NCI-H1930 (cell line): ENCODE measurements around the gene RUBCNL.
"Not testable (repeated sequence)": the region's sequence is repeated elsewhere in the genome, so short reads cannot be mapped to it uniquely, and the experiment has no call there.

Source experiments
- DNase-seq, 2 experiments: peaks; one replicate each; lab custom pipeline; 2025; lab: John Stamatoyannopoulos, UW

RUBCNL gene, protein sequence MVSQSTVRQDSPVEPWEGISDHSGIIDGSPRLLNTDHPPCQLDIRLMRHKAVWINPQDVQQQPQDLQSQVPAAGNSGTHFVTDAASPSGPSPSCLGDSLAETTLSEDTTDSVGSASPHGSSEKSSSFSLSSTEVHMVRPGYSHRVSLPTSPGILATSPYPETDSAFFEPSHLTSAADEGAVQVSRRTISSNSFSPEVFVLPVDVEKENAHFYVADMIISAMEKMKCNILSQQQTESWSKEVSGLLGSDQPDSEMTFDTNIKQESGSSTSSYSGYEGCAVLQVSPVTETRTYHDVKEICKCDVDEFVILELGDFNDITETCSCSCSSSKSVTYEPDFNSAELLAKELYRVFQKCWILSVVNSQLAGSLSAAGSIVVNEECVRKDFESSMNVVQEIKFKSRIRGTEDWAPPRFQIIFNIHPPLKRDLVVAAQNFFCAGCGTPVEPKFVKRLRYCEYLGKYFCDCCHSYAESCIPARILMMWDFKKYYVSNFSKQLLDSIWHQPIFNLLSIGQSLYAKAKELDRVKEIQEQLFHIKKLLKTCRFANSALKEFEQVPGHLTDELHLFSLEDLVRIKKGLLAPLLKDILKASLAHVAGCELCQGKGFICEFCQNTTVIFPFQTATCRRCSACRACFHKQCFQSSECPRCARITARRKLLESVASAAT

DNA sequence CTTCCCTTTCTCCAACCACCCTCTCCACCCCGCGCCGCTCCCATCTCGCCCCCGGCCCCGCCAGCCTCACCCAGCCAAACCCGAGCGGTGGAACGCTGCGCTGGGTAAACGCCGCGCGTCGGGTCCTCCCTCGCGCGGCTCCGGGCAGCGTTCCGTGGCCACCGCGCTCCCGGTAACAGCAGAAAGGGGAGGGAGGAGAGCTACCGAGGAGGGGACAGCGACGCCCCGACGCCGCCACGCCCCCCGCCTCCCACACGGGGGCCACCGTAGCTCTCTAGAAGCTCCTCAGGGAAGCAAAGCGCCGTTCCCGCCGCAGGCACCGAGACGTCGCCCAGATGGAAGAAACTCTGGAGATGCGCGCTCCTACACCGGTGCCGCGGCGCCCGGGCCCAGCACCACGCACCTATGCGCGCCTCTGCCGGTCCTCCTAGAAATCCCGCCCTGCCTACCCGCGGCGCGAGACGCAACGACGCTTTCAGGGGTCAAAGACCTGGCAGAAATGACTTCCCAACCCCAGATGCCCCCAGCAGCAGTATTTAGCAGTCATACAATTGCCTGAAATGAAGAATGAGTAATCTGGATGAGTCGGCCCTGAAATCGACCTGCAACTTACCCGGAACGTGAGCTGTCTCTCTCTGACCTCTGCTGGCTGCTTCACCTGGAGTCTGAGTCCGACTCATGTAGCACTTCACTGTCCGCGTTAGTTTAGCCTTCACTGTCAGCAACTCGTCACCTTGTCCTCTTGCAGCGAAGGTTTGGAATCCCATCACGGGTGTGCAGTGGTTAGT, at the start of gene RUBCNL:
TSS of gene RUBCNL (minus strand) at position 189 of the 788 bp plus-strand sequence. CDS start 14,777 bp downstream, outside the sequence.
- peak; percentile 14 to 32 for DNase-seq

DNA sequence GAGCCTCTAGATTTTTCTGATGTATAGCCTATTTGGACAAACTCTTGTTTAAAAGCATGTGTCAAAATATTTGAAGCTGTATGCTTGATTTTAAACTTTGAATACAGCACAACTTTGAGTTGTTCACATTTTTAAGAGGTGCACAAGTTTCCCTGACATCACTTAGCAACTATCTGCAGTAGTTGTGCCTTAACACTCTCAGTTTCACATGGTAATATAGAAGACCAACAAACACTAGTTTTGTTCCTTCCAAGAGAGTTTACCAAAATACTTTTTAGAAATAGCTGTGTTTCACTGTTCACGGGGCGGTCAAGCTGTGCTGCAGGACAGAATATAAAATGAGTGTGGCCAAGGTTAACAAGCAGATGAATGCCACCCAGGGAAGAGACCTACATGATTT, 42.5 kb upstream of the RUBCNL start:
- DNase-seq, result not testable (repeated sequence)

DNA sequence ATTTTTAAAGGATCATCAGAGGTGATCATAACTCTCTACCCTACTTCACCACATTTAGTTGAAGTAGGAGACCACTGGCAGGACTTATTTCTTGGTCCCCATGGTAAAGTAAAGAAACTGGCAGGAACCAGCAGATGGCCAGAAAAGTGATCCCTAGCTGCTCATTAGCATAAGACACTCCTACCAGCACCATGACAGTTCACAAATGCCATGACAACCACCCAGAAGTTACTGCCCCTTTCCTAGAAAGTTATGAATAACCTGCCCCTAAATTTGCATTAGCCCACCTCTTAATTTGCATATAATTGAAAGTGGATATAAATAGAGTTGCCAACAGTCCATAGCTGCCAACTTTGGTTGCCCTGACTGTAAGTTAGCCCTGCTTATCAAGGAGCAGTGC, 18.4 kb upstream of the RUBCNL start:
- DNase-seq, result no peak

DNA sequence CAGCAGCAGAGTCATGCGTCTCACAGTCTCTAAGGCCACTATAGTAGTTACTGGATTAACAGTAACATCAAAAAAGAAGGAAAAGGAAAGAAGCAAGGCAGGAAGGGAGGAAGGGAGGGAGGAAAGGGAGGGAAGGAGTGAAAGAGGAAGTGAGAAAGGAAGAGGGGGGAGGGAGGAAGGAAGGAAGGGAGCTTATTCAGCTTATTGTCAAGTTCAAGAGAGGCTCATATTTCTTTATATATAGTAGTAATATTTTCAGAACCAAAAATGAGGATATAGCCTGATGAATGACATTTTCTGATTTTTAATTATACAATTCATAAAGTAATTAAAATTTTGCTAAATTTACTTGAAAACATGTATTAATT, 17.7 kb upstream of the RUBCNL start:
- DNase-seq, result no peak

DNA sequence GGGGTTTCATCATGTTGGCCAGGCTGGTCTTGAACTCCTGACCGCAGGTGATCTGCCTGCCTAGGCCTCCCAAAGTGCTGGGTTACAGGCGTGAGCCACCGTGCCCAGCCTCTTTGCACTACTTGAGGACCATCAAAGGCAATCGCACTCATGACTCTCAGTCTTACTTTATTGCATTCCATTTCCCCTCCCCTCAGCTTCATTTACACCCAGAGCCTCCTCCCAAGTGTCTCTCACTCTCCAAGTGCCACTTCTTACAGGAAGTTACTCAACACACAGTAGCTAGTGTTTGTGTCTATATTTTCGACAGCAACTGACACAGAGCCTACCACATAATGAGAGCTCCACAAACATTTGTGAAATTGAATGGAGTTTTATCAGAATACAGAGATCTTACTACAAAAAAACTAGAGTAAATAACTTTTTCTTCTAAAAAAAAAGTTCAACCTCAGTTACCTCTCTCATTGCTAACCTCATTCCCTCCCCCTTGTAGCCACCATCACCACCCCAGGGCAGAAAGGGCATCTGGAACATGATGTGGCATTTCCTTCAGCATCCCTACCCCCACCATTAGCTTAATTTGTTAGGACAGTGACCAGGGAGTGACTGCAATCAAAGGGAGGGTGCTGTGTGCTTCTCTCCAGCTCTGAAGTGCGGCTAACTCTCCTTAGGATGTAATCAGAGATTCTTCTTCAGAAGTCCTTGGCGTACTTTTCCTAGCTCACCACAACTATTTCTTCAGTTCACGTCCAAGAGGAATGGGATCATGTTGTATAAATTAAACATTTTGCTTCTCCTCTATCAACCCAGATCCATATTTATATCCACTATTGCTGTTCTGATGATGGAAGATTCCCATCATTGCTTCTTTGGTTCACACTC, 17.0 kb upstream of the RUBCNL start:
- DNase-seq, result no peak

DNA sequence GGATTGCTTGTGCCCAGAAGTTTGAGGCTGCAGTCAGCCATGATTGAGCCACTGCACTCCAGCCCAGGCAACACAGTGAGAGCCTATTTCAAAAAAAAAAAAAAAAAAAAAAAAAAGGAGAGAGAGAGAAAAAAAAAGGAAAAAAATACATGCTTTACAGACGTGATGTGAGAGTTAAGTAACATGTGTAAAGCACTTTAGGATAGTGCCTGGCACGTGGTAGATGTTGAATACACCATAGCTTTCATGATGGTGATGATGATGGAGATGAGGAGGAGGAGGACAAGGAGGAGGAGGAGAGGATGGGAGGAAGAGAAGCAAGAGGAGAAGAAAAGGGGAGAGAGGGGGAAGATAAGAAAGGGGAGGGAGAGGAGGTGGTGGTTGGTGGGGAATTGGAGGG, 15.1 kb upstream of the RUBCNL start:
- no peak for DNase-seq

DNA sequence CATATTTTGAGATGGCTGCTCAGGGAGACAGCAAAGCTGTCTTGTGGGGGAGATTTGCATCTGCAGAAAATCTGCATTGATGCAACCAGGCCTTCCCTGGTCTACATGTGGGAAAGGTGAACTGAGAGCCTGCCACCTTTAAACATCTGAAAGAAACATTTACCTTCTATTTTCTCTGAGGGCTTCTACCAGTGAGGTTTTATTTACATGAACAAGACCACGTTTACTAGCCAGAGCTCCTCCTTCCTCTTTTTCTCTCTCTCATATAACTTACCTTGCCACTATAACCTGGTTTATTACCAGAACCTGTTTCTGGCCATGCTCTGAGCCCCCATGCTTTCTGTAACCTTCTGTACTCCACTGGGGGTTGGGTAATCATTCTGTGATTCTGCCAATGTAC, 14.4 kb upstream of the RUBCNL start:
- no peak for DNase-seq

DNA sequence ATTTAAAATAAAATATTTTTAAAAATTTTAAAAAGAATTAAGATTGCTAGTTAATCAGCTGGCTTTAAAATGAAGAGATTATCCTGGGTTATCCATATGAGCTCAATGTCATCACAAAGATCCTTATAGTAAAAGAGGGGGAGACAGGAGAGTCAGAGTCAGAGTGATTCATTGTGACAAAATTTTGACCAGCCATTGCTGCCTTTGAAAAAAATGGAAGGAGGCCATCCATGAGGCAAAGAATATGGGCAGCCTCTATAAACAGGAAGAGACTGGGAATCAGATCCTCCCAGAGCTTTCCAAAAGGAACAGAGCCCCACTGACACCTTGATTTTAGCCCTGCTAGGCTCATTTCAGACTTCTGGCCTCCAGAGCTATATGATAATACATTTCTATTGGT, 9.3 kb upstream of the RUBCNL start:
- DNase-seq, result no peak

DNA sequence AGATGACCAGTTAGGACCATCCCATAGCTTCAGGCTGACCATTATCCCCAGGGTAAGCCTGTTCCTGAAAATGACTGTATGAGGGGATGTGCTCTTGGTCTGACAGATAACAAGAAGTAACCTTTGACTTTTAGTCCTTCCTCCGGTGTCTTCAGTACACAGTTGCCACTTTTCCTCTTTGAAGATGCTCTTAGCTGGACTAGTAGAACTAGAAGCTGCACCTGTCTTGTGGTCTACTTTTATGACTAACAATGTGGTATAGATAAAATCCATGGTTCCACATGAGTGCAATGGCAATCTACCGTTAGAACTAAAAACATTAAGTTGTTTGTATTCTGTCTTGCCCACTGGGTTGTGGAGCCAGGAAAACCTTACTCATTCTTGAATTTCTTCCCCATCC, 5.9 kb upstream of the RUBCNL start:
- no peak for DNase-seq

DNA sequence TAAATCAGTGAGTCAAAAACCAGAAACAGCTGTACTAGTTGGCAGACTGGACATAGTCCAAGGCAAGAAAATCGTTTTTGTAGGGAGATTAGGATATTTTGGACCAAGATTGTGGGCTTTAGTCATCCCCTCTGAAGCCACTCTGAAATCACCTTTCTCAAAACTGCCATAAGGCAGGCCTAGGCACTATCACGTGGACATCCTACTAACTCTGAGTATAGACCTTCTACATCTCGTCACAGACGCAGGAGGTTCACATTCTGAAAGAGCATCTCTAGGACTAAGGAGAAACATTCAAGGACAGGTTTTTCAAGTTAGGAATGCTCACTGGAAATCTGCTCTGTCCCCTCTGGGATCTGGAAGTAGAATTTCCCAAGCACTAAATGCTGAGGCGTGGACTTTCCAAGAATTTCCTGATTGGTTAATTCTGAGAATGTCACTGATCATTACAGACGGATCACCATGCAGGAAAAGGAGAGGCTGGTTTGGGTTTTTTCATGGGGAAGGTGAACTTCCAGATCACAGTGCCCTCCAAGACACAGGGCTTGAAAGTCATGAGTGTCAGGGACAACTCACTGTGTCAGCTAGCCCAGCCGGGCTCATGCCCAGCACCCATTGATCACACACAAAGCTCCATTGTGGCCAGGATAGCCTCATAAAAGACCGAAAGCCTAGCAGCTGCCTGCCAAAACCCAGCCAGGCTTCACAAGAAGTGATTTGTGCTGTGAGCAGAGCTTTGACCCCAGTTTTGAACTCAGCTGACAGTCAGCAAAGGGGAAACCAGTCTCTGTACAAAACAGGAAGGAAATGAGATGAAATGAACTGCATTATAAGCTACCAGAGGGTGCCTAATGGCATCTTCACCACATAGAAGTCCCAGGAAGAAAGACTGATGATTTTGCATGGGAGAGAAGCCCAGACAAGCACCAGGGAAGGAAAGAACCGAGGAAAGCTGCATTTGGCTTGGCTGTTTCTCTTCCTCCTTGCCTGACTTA, 2.7 kb upstream of the RUBCNL start:
- DNase-seq, result no peak

DNA sequence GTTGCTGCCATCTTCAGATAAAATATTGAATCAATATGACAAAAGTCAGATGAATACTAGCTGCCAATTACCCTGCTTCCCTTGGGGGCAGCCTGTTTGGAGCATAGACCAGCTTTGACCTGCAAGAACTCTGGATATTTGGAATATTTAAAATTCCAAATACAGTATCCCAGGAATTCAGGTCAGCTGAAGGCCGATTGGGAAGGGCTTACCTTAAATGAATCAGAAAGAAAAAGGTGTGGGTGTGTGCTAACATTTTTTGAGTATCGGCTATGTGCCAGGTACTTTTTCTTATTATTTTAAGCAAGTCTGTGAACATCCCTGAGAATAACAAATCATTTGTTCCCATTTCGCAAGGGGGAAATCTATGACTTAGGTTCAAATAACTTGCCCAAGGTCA, 1.8 kb upstream of the RUBCNL start:
- no peak for DNase-seq

DNA sequence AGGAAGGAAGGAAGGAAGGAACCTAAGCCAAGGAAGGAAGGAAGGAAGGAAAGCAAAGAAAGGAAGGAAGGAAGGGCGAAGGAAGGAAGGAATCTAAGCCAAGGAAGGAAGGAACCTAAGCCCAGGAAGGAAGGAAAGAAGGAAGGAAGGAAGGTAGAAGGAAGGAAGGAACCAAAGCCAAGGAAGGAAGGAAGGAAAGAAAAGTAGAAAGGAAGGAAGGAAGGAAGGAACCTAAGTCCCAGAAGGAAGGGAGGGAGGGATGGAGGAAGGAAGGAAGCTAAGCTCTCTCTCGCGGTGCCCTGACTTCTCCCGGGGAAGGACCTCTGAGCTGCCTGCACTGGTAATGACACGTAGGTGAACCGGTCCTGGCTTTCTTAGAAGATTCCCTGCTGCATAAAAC, 1.3 kb upstream of the RUBCNL start:
- no peak for DNase-seq

DNA sequence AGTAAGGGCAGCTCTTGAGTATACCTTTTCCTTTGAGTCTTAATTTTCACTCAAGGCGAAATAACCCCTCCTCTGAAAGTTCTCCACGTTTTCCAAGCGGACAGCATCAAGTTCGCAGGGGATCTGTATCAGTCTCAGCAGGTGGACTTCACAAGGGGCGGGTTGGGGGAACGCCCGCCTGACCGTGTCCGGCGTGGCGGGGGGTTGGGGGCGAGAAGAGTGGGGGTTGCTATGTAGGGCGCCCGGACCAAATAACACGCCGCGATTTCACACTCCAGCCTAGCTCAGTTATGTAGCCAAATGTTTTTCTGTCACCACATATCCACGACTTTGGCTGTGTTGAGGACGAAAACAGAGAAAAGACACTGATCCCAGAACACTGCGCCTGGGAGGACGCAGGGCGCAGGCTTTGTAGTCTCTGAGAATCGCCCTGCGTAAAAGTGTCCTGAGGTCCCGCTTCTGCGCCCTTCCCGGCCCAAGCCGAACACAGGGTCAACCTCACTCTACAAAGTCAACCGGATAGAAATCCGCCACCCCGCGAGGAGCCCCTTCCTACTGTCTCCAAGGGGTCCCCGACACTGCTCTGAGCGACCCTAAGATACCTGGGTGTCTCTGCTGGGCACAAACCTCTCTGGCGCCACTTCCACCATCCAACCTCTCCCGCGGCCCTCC, 524 bp downstream of the RUBCNL start:
- no peak for DNase-seq

DNA sequence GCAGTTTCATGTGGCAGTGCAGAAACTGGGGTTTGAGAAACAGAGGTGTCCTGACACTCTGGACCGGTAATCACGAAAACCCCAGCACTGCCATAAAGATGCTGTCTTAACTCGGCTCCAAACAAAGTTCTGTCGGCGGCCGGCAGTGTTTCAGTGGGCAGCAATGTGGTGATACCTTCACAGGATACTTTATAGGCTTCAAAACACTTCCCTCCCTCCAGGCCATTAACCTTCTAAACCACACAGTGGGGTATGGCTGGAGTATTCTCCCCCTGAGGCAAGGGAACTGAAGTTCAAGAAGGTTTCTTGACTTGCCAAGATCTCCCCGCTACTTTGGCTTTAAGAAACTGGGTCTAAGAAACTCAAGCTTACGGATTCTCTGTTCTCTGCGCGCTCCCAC, 1.1 kb downstream of the RUBCNL start:
- no peak for DNase-seq

DNA sequence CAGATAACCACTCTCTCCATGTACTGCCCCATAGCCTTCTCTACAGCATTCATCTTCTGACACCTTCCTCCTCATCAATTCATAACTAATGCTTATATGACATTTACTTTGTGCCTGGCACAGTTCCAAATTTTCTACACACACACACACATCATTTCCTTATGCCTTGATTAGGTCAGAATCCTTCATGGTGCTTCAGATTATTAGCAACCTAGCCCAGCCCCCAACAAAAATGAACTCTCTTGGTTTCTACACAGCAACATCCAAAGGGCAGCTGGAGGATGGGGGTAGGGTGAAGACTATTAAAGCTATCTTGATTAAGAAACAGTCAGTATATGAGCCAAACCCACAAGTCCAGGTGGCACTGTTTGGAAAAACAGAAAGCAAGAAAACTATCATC, 3.7 kb downstream of the RUBCNL start:
- DNase-seq, result no peak

DNA sequence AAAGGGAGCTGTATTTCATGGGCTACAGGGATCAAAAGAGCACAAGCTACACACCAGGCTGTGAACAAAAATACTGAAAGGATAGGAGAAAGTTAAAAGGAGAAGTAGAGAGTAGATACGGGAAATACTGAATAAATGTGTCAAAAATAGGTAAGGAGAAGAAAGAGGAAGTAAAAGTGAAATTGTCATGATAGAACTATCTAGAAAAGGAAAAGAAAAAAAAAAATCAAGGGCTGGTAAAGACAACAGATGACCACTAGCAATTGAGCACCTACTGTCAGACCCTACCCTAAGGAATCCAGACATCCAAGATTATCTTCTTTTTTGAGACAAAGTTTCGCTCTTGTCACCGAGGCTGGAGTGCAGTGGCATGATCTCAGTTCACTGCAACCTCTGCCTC, 4.8 kb downstream of the RUBCNL start:
- DNase-seq, result no peak

DNA sequence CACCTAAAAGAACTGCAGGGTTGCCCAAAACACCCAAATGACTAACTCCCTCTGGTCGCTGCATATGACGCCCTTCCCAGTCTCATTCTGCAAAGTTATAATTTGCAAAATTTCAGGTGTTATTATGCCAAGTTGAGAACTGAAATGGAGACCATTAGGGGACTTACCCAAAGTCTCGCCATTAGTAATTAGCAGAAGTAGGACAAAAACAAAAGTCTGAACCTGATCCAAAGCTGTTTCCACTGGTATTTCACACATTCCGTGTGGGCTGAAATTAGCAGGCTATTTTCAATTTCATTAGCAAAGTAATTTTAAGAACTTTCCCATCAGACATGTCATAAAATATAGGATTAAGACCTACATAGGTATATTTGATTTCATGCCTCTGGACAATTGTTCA, 6.8 kb downstream of the RUBCNL start:
- no peak for DNase-seq

DNA sequence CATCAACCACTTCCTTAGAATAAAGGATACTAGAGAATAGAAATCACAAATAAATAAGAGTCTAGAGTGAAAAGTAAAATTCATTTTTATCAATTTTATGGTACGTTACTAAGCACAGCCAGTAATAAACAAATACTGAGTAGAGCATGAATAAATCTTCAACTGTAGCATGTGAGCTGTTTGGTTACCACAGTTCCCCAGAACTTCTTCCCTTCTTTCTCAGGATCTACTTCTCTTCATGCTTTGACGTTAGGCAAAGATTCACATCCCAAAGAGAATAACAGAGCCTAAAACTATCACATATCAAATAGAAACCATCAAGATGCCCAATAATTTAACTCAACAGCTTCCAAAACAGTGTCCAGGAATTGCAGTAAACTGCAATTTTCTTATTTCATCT, 7.4 kb downstream of the RUBCNL start:
- no peak for DNase-seq

DNA sequence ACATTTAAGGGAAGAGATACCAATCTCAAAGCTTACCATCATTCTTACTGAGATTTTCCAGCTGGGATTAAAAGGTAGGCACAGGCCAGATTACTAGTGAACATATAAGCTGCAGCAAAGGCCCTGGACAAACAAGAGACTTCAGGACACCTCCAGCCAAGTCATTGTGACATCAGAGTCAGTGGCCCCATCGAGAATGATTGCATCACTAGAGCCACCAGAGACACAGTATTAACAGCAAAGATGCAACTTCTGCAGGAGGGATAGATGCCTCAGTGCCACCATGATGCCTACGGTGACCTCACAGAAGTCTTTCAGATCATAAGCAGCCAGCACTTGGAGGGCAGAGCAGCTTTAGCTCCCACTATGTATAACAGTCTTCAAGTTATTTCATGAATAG, 8.6 kb downstream of the RUBCNL start:
- no peak for DNase-seq

DNA sequence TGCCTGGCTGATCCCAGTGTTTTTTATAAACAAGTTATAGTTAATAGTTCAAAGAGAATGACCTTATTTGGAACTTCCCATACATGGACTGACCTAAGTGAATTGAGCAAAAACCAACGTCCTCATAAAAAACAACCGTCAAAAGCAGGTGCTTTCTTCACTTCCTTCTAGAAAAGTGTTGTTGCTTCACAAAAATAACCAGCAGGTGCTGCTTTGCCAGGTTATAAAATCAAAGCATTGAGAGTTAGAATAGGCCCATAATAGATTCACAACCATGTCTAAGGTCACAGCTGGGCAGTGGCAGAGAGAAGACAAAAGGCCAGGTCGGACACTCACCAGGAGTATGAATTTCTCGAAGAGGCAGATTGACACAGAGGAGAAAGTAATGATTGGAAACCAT, 9.5 kb downstream of the RUBCNL start:
- no peak for DNase-seq
